Measurements from ENCODE around the gene FREY1.

The FREY1 gene

GRCh38 chr11:45889966-45890365, 17.1 kb downstream of the FREY1 start:
- FAIRE-seq, result no peak

DNA sequence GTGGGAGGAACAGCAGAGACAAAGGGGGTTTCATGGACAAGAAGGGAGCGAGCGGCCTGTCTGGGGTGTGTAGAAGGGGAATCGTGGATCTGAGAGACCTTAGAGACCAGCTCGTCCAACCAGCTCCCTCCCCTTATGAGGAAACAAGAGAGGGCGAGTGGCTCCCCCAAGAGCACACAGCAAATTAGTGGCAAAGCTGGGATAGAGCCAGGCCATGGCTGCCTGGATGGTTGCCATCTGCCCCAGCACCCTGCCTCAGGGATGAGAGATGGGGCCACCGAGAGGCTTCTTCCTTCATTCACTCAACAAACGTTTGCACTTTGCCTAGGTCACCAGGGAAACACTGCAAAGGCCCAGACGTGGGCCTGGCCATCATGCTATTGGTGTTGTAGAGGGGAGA, 17.5 kb downstream of the FREY1 start:
- no peak for FAIRE-seq

DNA sequence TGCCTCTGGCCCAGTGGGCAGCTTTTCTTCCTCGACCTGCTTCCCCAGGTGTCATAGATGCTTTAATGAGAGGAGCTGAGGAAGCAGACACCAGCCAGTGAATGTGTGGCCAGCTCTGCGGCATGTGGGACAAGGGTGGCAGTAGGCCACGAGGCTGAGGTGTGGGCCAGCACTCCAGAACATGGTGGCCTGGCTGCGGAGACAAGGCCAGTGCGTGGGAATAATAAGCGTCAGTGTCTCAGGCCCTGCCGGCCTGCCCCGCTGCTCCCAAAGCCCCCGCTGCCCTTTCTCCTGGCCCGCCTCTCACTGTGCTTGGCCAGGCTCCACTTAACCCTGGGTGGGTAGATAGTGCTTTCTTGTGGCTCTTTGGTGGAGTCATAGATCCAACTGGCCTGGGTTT, 19.5 kb downstream of the FREY1 start:
- no peak for FAIRE-seq

- FAIRE-seq, result no peak
Observed at GRCh38 chr11:45886816-45887520, 20.1 kb downstream of the FREY1 start.

DNA sequence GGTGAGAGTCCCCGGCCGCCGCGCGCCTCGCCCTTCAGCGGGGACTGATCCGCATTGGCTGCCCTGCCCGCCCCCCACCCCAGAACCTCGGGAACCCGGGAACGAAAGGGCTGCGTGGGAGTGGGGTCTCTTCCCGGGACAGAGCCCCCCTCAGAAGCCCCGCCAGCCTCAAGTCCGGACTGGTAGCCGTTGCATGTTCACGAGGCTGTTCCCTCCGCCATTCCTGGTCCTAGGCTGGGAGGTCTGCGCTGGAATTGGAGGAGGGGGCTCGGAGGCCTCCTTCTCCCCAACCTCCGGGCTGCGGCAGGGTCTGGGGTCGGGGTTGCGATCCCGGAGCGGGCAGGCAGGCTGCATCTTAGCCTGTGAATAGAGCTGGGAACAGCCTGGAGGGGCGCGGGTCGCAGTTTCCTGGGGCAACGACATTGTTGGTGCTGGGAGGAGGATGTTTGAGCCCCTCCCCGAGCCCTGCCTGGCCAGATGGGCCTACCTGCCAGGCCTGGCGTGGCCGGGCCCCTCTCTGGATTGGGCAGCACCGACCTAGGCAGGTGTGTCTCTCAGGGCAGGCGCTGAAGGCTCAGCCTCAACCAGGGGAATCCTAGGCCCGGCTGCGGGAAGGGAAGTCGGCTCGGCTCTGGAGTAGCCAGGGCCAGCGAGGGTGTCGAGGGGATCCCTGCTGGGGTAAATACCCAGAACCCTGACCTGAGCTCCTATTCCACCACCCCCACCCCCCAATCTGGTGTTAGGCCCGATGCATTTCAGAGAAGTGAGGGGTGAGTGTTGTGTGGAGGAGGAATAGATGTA, 20.9 kb downstream of the FREY1 start:
- no peak for FAIRE-seq

- no peak for FAIRE-seq
Observed at GRCh38 chr11:45885274-45885920, 21.7 kb downstream of the FREY1 start, which contains the start of gene MAPK8IP1. Gene MAPK8IP1, plus strand, starts transcription at chr11:45885651. Its CDS starts 170 bp downstream, at chr11:45885821.

- no peak for FAIRE-seq
Observed at GRCh38 chr11:45884596-45885185, 22.4 kb downstream of the FREY1 start.

DNA sequence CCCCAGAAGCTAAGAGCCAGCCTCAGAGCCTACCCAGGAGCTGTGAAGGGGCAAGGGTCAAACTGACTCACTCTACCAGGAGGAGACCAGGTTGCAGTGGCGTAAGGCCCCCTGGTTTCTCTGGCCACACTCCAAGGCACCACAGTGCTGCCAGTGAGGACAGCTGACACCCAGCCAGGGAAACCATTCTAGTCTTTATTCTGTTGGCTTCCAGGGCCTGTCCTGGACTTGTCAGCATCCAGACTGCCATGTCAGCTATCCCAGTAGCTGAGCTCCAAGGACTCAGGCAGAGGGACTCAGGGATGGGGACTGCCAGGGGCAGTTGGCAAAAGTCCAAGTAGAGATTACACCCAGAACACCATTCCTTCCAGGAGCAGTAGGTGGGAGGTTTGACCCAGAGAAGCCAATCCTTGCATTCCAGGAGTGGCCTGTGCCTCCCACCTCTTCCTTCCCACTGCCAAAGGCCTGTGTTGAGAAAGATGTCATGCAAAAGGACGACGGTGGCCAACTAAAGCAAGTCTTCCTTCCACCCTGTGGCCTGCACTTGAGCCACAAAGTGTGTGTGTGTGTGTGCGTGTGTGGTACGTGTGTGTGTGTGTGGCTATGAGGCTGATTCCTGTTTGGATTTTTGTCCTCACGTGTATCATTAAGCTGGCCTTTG, 25.2 kb downstream of the FREY1 start:
- no peak for FAIRE-seq

GRCh38 chr11:45880772-45881570, 26.1 kb downstream of the FREY1 start:
- no peak for FAIRE-seq

- FAIRE-seq, result no peak
Observed at GRCh38 chr11:45879803-45880686, 27.0 kb downstream of the FREY1 start.

- FAIRE-seq, result no peak
Observed at GRCh38 chr11:45877845-45878244, 29.2 kb downstream of the FREY1 start.

DNA sequence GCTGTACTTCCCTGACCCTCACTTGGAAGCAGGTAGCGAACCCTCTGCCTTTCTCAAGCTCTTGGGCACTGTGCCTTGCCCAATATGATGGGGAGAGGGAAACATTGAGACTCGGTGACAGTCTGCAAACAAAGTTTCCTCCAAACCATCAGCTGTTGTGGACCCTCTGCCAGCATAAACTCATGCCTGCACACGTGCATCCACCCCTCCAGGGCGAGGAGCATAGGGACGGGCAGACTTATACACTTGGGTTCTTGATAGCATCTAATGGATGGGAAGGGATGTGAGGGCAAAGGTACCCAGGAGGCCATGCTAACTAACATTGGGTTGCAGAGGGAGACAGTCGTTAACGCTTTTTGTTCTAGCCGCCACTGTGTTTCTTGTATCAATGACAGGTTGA, 29.9 kb downstream of the FREY1 start:
- FAIRE-seq, result no peak

- FAIRE-seq, result no peak
Observed at GRCh38 chr11:45876401-45876800, 30.7 kb downstream of the FREY1 start.

- no peak for FAIRE-seq
Observed at GRCh38 chr11:45872651-45873356, 34.3 kb downstream of the FREY1 start.

DNA sequence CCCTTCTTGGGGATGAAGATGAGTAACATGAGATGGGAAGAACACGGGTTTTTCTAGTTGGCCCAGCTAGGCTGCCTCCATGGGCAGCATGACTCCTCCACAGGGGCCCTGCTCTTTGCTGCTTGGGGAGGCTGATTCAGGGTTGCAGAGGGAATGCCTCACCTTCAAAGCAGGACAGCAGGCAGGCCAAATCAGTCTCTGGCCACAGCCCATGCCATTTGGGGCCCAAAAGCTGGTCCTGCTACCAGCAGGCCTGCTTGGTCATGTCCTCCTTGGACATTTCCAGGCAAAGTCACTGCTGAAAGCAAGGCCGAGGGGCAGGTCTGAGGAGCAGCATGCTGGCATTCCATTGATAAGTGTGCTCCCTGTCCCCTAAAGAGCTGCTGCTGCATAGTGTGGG, 35.4 kb downstream of the FREY1 start:
- FAIRE-seq, result no peak

DNA sequence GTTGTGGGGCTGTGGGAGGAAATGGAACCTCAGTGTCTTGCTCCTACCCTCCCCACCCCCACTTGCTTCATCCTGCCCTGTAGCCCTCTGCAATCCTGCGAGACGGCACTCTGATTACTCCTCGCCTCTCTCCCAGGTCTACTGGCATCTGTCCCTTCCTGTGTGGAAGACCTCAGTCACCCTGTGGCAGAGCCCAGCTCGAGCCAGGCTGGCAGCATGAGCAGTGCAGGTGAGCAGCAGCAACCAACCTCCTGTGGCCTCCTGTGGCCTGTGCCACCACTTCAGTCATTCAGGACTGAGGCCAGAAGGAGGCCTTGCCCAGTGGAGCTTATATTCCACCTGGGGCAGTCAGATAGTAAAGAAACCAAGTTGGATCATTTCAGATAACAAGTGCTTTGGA, 36.4 kb downstream of the FREY1 start:
- FAIRE-seq, result no peak

- no peak for FAIRE-seq
Observed at GRCh38 chr11:45869551-45869950, 37.5 kb downstream of the FREY1 start.

- no peak for FAIRE-seq
Observed at GRCh38 chr11:45864041-45864440, 43.0 kb downstream of the FREY1 start.

DNA sequence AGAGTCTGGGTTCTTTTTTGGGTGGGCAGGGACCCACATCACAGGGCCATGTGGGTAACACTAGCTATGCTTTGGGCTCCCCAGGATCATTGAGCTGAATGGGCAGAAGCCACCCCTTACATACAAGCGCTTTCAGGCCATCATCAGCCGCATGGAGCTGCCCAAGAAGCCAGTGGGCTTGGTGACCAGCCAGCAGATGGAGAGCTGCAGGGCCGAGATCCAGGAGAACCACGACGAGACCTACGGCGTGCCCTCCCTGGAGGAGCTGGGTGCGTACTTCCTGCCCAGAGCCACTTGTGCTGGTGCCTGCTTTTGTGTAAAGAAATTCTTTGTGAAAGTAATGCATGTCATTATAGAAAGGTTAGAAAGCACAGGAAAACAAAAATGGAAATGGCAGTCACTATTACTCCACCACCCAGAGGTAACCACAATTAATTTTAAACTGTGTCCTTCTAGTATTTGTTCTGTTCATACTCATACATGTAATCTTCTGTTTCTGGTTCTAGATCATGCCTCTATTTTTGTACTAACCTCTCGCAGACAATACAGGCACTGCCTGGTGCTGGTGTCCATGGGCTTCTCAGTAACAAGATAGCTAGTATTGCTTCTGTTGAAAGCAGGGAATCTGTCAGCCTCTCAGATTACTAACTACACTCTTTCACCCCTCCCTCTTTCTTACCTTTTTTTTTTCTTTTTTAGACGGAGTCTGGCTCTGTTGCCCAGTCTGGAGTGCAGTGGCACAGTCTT, 46.1 kb downstream of the FREY1 start:
- FAIRE-seq, result no peak

DNA sequence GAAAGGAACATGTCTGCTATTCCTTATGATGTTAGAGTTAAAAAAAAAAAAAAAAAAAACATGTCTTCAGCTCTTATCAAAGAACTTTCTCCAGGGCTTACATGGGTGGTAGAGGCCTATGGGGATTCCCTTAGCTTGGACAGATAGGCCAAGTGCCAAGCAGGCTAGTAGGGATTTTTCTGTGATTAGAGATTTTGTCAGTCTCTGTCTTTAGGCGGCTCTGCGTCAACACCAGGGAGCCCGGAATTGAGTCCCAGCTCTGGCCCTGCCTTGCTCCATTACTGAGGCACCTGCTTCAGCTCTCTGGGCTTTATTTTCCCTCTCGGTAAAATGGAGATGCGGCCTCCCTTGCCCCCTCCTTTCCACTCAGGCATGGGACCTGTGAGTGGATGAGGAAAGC, 46.7 kb downstream of the FREY1 start:
- no peak for FAIRE-seq

Data from G401.6 (cell line).